ENCODE data around the gene TMPRSS4. TPM values are rescaled to one million over a fixed set of nuclear protein-coding genes. Genes with fewer than 3 reads are reported as not detected.

The TMPRSS4 gene
- total and polyA plus RNA-seq, 2 donors (not counting 1 experiment from before 2014, with no cell fraction given): not detected

- Histone ChIP-seq H3K4me2 (replicated peaks; ENCODE audit: low read depth, low read length, poor library complexity, severe bottlenecking) (no peak overlapping the region), H3K4me3 (ENCODE audit: control extremely low read depth in 1 of 5, extremely low read depth in 1 of 5, insufficient read depth in 1 of 5, low read depth in 2 of 5, low read length in 4 of 5) (no peak overlapping the region), H4K20me1 (ENCODE audit: control insufficient read depth, insufficient read depth, low read length, poor library complexity, severe bottlenecking) (no peaks in the 10 kb centered on the region), H3K27ac (ENCODE audit: low read length in 2 of 2) (no peak overlapping the region), H3K9ac (ENCODE audit: low read length) (no peak overlapping the region), H2AFZ (ENCODE audit: insufficient read depth, low read depth, low read length, poor library complexity, severe bottlenecking) (no peak overlapping the region), H3K36me3 (replicated peaks in 1 of 2; ENCODE audit: control extremely low read depth in 1 of 2, control insufficient read depth in 1 of 2, extremely low read depth in 1 of 2, insufficient read depth in 2 of 2, low read length in 1 of 2) (no peaks in the 10 kb centered on the region), H3K4me1 (ENCODE audit: control insufficient read depth in 2 of 2, insufficient read depth in 2 of 2, low read length in 2 of 2) (no peaks in the 10 kb centered on the region), H3K9me3 (ENCODE audit: control extremely low read depth in 1 of 3, control insufficient read depth in 2 of 3, insufficient read depth in 1 of 3, low read length in 2 of 3) (no peaks in the 10 kb centered on the region), H3K79me2 (ENCODE audit: control insufficient read depth, insufficient read depth, low read length) (no peaks in the 10 kb centered on the region), H3K27me3 (replicated peaks in 1 of 4; ENCODE audit: control extremely low read depth in 1 of 4, control insufficient read depth in 3 of 4, insufficient read depth in 4 of 4, low read length in 3 of 4) (peaks cover 0 to 2% (median 0%) of the 10 kb centered on the region in 4 experiments)
- no peak overlapping the region for H3K27ac Mint-ChIP-seq
- intact Hi-C loops (cut with micrococcal nuclease): no loop called here
- CTCF ChIA-PET: no interaction called here
- POLR2A ChIA-PET: no interaction called here
- H3K9me3 Mint-ChIP-seq (ENCODE audit: insufficient read depth): no peaks in the 10 kb centered on the region
- TF ChIP-seq CTCF (IDR thresholded peaks at IDR 0.05) (no peak), EZH2 (IDR thresholded peaks at IDR 0.05; ENCODE audit: borderline replicate concordance, insufficient read depth, low read depth, low read length, poor library complexity, severe bottlenecking) (no peak)
- no peak for DNase-seq
- H3K4me1 Mint-ChIP-seq: no peaks in the 10 kb centered on the region
- no peak for ATAC-seq (ENCODE audit: low read depth)
- H3K4me3 Mint-ChIP-seq: no peak overlapping the region
- peaks cover 26% of the 10 kb centered on the region for H3K27me3 Mint-ChIP-seq
- 92% methylated on average over 11 of the region's 13 CpGs for WGBS (ENCODE audit: insufficient coverage)
These were observed 25.9 kb downstream of the TMPRSS4 start for GRCh38 chr11:118102721-118103261.

GRCh38 chr11:118104491-118104890 is 27.6 kb downstream of the TMPRSS4 start:
- Mint-ChIP-seq H3K4me3 (no peak overlapping the region), H3K27me3 (peaks cover 21% of the 10 kb centered on the region), H3K9me3 (ENCODE audit: insufficient read depth) (no peaks in the 10 kb centered on the region), H3K27ac (no peak overlapping the region), H3K4me1 (no peaks in the 10 kb centered on the region)
- no peak overlapping the region for H3K9ac ChIP-seq (ENCODE audit: low read length)
- H2AFZ ChIP-seq (ENCODE audit: insufficient read depth, low read depth, low read length, poor library complexity, severe bottlenecking): no peak overlapping the region
- H3K79me2 ChIP-seq (ENCODE audit: control insufficient read depth, insufficient read depth, low read length): no peaks in the 10 kb centered on the region
- no peak overlapping the region for H3K4me3 ChIP-seq (ENCODE audit: control extremely low read depth in 1 of 5, extremely low read depth in 1 of 5, insufficient read depth in 1 of 5, low read depth in 2 of 5, low read length in 4 of 5)
- WGBS (ENCODE audit: insufficient coverage): 96% methylated on average over 6 of the region's 6 CpGs
- no peak overlapping the region for H3K4me2 ChIP-seq (replicated peaks; ENCODE audit: low read depth, low read length, poor library complexity, severe bottlenecking)
- H4K20me1 ChIP-seq (ENCODE audit: control insufficient read depth, insufficient read depth, low read length, poor library complexity, severe bottlenecking): no peaks in the 10 kb centered on the region
- no peak for TF ChIP-seq CTCF (IDR thresholded peaks at IDR 0.05)
- TF ChIP-seq EZH2 (IDR thresholded peaks at IDR 0.05; ENCODE audit: borderline replicate concordance, insufficient read depth, low read depth, low read length, poor library complexity, severe bottlenecking): no peak
- ATAC-seq (ENCODE audit: low read depth): no peak
- no peaks in the 10 kb centered on the region for H3K9me3 ChIP-seq (ENCODE audit: control extremely low read depth in 1 of 3, control insufficient read depth in 2 of 3, insufficient read depth in 1 of 3, low read length in 2 of 3)
- ChIA-PET POLR2A (no interaction called here), CTCF (interaction anchor here (1.4 kb wide), 1 partner anchor 15 kb away, joined by 4 read pairs; no protein-coding TSS in a partner anchor)
- no peak overlapping the region for H3K27ac ChIP-seq (ENCODE audit: low read length in 2 of 2)
- H3K4me1 ChIP-seq (ENCODE audit: control insufficient read depth in 2 of 2, insufficient read depth in 2 of 2, low read length in 2 of 2): no peaks in the 10 kb centered on the region
- peaks cover 0 to 2% (median 0%) of the 10 kb centered on the region in 4 experiments for H3K27me3 ChIP-seq (replicated peaks in 1 of 4; ENCODE audit: control extremely low read depth in 1 of 4, control insufficient read depth in 3 of 4, insufficient read depth in 4 of 4, low read length in 3 of 4)
- no peak for DNase-seq
- no peaks in the 10 kb centered on the region for H3K36me3 ChIP-seq (replicated peaks in 1 of 2; ENCODE audit: control extremely low read depth in 1 of 2, control insufficient read depth in 1 of 2, extremely low read depth in 1 of 2, insufficient read depth in 2 of 2, low read length in 1 of 2)
- intact Hi-C loops (cut with micrococcal nuclease): no loop called here

Measured in B cell (primary cell).